ENCODE results near the gene ARHGEF7. TPM values are rescaled to one million over a fixed set of nuclear protein-coding genes. Genes with fewer than 3 reads are reported as not detected.

The ARHGEF7 gene
- total RNA-seq, 1 experiment from 2014 or later = 46.2 TPM

- Histone ChIP-seq H3K4me1 (ENCODE audit: control insufficient read depth in 1 of 2, insufficient read depth in 2 of 2, low read length in 2 of 2) (no peaks in the 10 kb centered on the region), H2AFZ (ENCODE audit: low read depth, low read length, poor library complexity, severe bottlenecking) (no peak overlapping the region), H4K20me1 (ENCODE audit: insufficient read depth) (no peaks in the 10 kb centered on the region), H3K27me3 (ENCODE audit: insufficient read depth, low read length) (0 out of 2 replicates have a peak, but pooled peaks cover 3% of the 10 kb centered on the region), H3K9ac (ENCODE audit: low read length) (no peak overlapping the region), H3K36me3 (ENCODE audit: control insufficient read depth in 1 of 2, insufficient read depth in 2 of 2, low read length in 2 of 2) (no peaks in the 10 kb centered on the region), H3K4me2 (ENCODE audit: low read length) (no peak overlapping the region), H3K9me3 (ENCODE audit: control insufficient read depth in 1 of 2, insufficient read depth in 1 of 2, low read depth in 1 of 2, low read length in 2 of 2) (no peaks in the 10 kb centered on the region), H3K27ac (ENCODE audit: low read depth, low read length) (no peak overlapping the region), H3K9me2 (ENCODE audit: insufficient read depth) (no peaks in the 10 kb centered on the region), H3K4me3 (replicated peaks in 1 of 2; ENCODE audit: low read depth in 1 of 2, low read length in 2 of 2) (no peak overlapping the region), H3K79me2 (ENCODE audit: insufficient read depth, low read length) (no peaks in the 10 kb centered on the region)
- TF ChIP-seq POLR2AphosphoS5 (IDR thresholded peaks at IDR 0.05; ENCODE audit: low read depth, low read length) (no peak), CTCF (IDR thresholded peaks at IDR 0.05 in 2 of 3, conservative IDR thresholded peaks at IDR 0.05 in 1 of 3; ENCODE audit: borderline replicate concordance in 1 of 3, insufficient read depth in 1 of 3, low read depth in 2 of 3, low read length in 2 of 3) (no peak), SRF (IDR thresholded peaks at IDR 0.05; ENCODE audit: low read depth) (no peak)
- BruUV-seq (replicated peaks) = no TSS peak
- POLR2A ChIA-PET = no interaction called here
- ATAC-seq (no peak), DNase-seq (ENCODE audit: low read depth, low spot score) (no peak)
- CTCF ChIA-PET = no interaction called here
- intact Hi-C loops (cut with micrococcal nuclease) = no loop called here
- RAD21 ChIA-PET (ENCODE audit: low non-redundant PET in 1 of 2, low total read pairs in 2 of 2, uncharacterized antibody in 2 of 2, unreplicated experiment in 2 of 2) = no interaction called here
Observed at GRCh38 chr13:111329641-111330040, 214.5 kb downstream of the ARHGEF7 start.

- no peak overlapping the region for H3K4me3 ChIP-seq (replicated peaks in 1 of 2; ENCODE audit: low read depth in 1 of 2, low read length in 2 of 2)
- H3K27ac ChIP-seq (ENCODE audit: low read depth, low read length) = no peak overlapping the region
- H3K9ac ChIP-seq (ENCODE audit: low read length) = no peak overlapping the region
- H4K20me1 ChIP-seq (ENCODE audit: insufficient read depth) = no peaks in the 10 kb centered on the region
- no TSS peak for BruUV-seq (replicated peaks)
- POLR2A ChIA-PET = no interaction called here
- intact Hi-C loops (cut with micrococcal nuclease) = no loop called here
- no peak overlapping the region for H3K4me2 ChIP-seq (ENCODE audit: low read length)
- ATAC-seq (no peak), DNase-seq (ENCODE audit: low read depth, low spot score) (no peak)
- no peak overlapping the region for H2AFZ ChIP-seq (ENCODE audit: low read depth, low read length, poor library complexity, severe bottlenecking)
- H3K9me3 ChIP-seq (ENCODE audit: control insufficient read depth in 1 of 2, insufficient read depth in 1 of 2, low read depth in 1 of 2, low read length in 2 of 2) = no peaks in the 10 kb centered on the region
- TF ChIP-seq, protein P1, sequence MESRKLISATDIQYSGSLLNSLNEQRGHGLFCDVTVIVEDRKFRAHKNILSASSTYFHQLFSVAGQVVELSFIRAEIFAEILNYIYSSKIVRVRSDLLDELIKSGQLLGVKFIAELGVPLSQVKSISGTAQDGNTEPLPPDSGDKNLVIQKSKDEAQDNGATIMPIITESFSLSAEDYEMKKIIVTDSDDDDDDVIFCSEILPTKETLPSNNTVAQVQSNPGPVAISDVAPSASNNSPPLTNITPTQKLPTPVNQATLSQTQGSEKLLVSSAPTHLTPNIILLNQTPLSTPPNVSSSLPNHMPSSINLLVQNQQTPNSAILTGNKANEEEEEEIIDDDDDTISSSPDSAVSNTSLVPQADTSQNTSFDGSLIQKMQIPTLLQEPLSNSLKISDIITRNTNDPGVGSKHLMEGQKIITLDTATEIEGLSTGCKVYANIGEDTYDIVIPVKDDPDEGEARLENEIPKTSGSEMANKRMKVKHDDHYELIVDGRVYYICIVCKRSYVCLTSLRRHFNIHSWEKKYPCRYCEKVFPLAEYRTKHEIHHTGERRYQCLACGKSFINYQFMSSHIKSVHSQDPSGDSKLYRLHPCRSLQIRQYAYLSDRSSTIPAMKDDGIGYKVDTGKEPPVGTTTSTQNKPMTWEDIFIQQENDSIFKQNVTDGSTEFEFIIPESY (IDR thresholded peaks at IDR 0.05; ENCODE audit: extremely low read depth, insufficient replicate concordance, low read length) = no peak
- TF ChIP-seq ZFX (IDR thresholded peaks at IDR 0.05) = no peak
- TF ChIP-seq ATF3 (IDR thresholded peaks at IDR 0.05) = no peak
- no peak for TF ChIP-seq TCF7L2 (IDR thresholded peaks at IDR 0.05; ENCODE audit: borderline replicate concordance, extremely low read depth, insufficient read depth, insufficient read length)
- no peak for TF ChIP-seq SIN3A (IDR thresholded peaks at IDR 0.05; ENCODE audit: low read depth)
- no peak for TF ChIP-seq FOSL1 (IDR thresholded peaks at IDR 0.05; ENCODE audit: low read depth)
- H3K4me1 ChIP-seq (ENCODE audit: control insufficient read depth in 1 of 2, insufficient read depth in 2 of 2, low read length in 2 of 2) = no peaks in the 10 kb centered on the region
- RAD21 ChIA-PET (ENCODE audit: low non-redundant PET in 1 of 2, low total read pairs in 2 of 2, uncharacterized antibody in 2 of 2, unreplicated experiment in 2 of 2) = no interaction called here
- 0 out of 2 replicates have a peak, but pooled peaks cover 3% of the 10 kb centered on the region for H3K27me3 ChIP-seq (ENCODE audit: insufficient read depth, low read length)
- CTCF ChIA-PET = no interaction called here
- no peaks in the 10 kb centered on the region for H3K9me2 ChIP-seq (ENCODE audit: insufficient read depth)
- no peaks in the 10 kb centered on the region for H3K36me3 ChIP-seq (ENCODE audit: control insufficient read depth in 1 of 2, insufficient read depth in 2 of 2, low read length in 2 of 2)
- H3K79me2 ChIP-seq (ENCODE audit: insufficient read depth, low read length) = no peaks in the 10 kb centered on the region
Observed at GRCh38 chr13:111330066-111330610, 215.0 kb downstream of the ARHGEF7 start.
